Activated CD8-positive, alpha-beta memory T cell treated with anti-CD3 and anti-CD28 coated beads for 36 hours (primary cell): ENCODE measurements around the gene FBLN7. TPM values are rescaled to one million over a fixed set of nuclear protein-coding genes. Genes with fewer than 3 reads are reported as not detected.
"Not testable (repeated sequence)": the region's sequence is repeated elsewhere in the genome, so short reads cannot be mapped to it uniquely, and the experiment has no call there.

Experiments
- CTCF ChIA-PET: fragments of 350-600 bp; sonication (Branson Sonifier 250); formaldehyde crosslinking; loops from one replicate; lab custom pipeline; 2021; ENCODE audit warnings: antibody characterized with exemption; lab: Charles Lee
- POLR2A ChIA-PET: fragments of 350-600 bp; sonication (Branson Sonifier 250); formaldehyde crosslinking; loops from one replicate; lab custom pipeline; 2021; ENCODE audit warnings: antibody characterized with exemption; lab: Charles Lee
- total RNA-seq, 2 experiments: library from RNA; stranded (reverse); gene quantifications; one replicate each; pipeline ENCODE4 v1.2.3, GENCODE V29; 2021

Gene FBLN7, protein sequence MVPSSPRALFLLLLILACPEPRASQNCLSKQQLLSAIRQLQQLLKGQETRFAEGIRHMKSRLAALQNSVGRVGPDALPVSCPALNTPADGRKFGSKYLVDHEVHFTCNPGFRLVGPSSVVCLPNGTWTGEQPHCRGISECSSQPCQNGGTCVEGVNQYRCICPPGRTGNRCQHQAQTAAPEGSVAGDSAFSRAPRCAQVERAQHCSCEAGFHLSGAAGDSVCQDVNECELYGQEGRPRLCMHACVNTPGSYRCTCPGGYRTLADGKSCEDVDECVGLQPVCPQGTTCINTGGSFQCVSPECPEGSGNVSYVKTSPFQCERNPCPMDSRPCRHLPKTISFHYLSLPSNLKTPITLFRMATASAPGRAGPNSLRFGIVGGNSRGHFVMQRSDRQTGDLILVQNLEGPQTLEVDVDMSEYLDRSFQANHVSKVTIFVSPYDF
- total RNA-seq, result 1 to 10 TPM; 3.1 to 3.7 TPM

DNA sequence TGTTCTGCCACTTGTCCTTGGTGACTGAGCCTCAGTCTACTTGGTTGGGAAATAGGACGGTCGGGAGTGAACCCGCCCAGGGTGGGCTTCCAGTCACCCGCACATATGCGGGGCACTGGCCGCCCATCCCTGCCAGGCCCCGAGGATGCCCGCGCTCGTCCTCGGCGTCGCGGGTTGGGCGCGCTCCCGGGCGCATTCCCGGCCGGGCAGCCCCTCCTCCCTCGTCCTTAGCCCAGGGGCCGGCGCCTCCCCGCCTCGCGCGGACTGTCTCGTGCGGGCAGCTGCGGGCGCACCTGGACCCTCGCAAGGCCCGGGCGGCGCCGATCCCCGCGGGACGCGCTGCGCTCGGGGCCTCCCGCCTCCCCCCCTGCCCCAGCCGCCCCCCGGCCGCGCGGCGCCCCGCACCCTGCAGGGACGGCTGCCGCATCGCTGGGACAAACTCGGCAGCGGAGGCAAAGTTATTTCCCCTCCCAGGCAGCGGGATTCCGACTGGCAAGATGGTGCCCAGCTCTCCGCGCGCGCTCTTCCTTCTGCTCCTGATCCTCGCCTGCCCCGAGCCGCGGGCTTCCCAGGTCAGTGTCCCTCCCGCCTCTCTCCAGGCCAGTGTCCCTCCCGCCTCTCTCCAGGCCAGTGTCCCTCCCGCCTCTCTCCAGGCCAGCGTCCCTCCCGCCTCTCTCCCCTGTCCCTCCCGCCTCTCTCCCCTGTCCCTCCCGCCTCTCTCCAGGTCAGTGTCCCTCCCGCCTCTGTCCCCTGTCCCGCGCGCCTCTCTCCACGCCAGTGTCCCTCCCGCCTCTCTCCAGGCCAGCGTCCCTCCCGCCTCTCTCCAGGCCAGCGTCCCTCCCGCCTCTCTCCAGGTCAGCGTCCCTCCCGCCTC is at the start of gene FBLN7:
Gene FBLN7 (plus strand): TSS at position 227 of the 874 bp plus-strand sequence. CDS start 271 bp downstream, at position 498.
- POLR2A ChIA-PET, result no interaction called here

DNA sequence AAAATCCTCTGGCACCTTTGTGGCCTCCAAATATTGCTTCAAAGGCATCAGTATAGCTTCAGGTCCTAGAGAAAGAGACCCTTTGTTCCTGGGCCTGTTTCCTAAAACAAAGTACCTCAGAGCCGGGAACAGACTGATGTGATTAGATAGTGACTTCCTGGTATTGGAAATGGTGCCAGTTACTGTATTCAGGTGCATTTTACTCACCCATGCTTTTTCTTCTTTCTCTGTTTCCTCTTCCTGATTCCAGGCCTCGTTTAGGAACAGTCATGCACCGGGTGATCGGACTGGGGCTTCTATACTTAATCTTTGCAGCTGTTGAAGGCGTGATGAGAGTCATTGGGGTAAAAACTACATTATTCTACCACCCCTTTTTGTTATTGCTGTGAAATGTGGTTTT is 48.8 kb upstream of the FBLN7 start:
- ChIA-PET CTCF (no interaction called here), POLR2A (no interaction called here)

More for the DNA sequence above, at the start of gene FBLN7:
- CTCF ChIA-PET, result no interaction called here

DNA sequence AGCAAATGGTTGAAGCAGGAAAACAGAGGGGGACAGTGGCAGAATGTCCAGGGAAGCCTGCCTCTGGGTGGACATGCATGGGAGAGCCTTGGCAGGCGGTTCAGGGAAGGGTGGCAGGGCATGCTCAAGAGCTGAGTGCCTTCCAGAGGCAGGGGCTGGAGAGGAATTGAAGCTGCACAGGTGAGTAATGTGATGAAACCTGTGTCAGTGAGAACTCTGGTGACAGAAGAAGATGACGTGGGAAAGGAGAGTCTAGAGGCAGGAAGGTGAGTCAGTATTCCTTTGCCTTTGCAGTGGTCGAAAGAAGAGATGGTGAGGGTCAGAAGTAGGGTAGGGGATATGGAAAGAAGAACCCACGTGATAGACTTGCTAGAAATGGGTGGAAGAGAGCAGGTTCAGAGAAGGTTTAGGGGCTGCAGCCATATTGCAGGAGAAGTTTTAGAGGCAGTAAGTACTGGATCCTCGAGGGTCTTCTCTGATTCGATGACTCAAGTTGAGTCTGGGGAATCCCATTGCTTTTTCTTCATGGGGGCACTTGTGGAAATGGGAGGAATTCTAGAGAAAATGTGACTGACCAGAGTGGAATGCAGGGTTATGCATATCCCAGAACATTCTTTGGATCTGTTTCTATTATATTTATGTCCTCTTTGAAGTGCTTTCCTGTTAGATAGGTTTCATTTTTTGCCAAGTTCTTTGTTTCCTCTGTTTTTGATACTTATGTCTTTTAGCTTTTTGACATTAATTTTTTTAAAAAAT is 45.7 kb upstream of the FBLN7 start:
- CTCF ChIA-PET, result no interaction called here
- POLR2A ChIA-PET, result no interaction called here

DNA sequence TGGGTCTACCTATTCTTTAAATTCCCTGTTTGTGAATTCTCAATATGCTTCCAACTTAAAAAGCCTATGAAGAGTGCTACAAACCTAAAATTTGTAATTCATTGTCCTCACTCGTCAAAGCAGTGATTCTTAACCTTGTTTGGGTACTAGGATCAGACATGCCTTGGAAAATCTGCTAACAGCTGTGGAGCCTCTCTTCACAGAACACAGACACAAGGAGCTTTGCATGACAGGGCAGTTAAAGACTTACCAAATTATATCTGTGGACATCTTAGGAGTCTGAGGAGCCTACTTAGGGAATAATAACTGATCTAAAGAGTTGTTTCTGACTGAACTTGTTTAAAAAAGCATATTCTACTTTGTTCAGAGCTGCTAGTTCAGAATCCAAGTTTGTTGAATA is 45.0 kb upstream of the FBLN7 start:
- CTCF ChIA-PET, result no interaction called here
- POLR2A ChIA-PET, result no interaction called here

DNA sequence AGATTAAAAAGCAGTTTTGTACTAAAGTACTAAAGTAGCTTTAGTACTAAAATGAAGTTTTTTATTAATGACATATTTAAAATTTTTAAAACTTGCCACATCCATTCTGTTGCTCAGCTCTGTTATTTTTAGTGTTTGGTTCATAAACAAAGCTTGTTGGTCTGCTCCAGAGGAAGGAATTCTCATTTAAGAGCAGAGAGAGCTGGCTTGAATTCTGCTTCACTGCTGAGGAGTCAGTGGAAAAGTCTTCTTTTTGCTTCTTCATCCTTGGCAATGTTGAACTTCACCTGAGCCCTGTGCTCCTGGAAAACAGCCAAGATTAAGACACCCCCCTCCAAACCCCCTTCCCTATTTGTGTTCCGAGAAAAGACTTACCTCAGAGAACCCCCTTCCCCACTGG is 42.5 kb upstream of the FBLN7 start:
- POLR2A ChIA-PET, result no interaction called here
- CTCF ChIA-PET, result no interaction called here

DNA sequence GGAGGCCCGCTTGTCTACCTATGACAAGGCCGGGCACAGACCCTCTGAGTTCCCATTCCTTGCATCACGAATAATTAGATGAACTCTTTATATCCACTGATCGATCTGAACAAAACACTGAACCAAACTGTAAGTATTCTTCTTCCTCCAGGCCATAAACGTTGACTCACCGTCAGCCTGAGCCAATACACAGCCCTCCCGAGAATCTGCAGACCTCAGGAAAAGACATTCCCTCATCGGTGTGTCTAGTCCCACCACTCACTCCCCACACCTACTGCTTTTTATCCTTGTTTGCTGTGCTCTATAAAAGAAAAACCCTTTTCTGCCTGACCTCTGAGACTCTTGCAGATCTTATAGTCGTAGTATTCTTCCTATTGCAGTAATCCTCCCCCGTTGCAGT is 42.1 kb upstream of the FBLN7 start:
- ChIA-PET POLR2A (no interaction called here), CTCF (no interaction called here)

DNA sequence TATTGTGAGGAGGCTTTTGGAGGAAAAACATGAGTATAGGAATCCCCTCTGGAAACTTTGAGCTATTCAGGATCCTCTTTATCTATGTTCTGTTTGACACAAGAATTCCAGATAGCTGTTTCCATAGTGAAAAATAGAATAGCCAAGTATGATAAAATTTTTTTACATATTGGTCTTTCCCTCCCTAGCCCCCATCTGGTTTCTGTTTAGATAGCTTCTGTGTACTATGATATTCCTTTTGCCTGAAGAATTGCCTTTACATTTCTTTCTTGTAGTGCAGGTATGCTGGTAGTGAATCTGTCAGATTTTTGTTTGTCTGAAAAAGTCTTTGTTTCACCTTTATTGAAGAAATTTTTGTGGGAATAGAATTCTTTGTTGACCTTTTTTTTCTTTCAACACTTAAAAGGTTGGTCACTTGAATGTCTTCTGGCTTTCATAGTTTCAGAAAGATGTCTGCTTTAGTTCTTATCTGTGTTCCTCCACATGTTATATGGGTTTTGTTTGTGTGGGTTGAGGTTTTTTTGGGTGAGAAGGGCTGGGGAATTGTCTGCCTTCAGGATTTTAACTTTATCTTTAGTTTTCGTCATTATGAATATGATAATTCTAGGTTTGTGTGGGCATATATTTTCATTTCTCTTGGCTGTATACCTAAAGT is 29.9 kb upstream of the FBLN7 start:
- CTCF ChIA-PET, result no interaction called here
- POLR2A ChIA-PET, result no interaction called here

DNA sequence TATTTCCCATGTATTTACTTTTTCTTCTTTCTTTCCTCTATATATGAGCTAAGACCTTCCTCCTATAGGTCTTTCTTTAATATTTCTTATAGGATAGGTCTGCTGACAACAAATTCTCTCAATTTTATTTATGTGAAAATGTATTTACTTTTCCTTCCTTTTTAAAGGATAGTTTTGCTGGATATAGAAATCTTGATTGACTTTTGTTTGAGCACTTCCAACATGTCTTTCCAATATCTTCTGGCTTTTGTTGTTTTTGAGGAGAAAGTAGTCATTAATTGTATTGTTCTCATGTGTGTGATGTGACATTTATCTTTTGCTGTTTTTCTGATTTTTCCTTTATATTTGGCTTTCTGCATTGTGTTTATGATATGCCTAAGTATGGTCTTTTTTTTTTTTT is 28.9 kb upstream of the FBLN7 start:
- CTCF ChIA-PET, result no interaction called here
- POLR2A ChIA-PET, result no interaction called here

DNA sequence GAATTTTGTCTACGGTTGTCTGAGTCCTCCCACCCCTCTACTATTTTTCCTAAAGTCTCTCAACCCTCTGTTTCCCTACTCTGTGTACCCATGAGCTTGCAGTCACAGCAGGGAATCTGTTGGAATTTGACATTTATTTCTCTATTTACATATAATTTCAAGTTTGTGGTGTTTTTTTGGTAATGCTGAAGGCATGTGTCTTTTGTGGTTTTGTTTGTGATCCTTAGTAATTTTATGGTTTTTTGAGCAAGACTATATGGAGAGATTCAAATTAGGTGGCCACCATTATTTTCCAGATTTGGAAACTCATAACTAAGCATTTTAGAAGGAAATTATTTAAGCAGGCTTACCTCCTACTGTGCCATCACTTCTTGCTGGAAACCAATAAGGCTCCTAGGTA is 27.2 kb upstream of the FBLN7 start:
- ChIA-PET CTCF (no interaction called here), POLR2A (no interaction called here)

DNA sequence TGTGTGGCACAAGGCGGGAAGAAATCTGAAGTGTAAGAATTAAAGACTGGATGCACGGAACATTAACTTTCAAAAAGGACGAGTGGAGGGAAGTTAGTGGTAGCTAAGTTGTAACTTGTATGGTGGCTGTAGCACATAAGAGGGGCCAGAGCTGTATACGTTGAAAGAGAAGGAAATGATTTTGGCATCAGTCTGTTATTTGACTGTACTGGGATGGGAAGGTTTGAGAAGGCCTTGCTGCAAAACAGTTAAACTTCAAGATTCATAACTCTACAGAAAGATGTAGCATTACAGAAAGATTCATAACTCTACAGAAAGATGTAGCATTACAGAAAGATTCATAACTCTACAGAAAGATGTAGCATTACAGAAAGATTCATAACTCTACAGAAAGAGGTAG is 24.8 kb upstream of the FBLN7 start:
- POLR2A ChIA-PET, CTCF ChIA-PET: not testable (repeated sequence)

DNA sequence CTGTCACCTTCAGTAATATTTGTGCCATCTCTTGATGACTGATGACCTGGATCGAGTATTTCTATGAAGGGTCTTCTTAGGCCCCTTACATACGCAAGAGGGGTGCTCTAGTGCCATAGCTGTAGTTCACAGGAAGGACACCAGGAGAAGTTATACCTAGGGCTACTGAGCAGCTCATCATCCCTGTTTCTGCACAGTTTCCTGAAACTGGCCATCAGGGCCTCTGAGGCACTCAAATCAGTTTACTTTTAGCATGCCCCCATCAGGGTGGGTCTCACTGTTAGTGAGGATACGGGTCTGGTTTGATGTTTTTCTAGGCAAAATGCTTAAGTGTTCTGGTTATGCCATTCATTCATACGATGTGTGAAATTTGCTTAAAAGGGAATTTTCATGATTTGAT is 20.0 kb upstream of the FBLN7 start:
- CTCF ChIA-PET, result no interaction called here
- POLR2A ChIA-PET, result no interaction called here

DNA sequence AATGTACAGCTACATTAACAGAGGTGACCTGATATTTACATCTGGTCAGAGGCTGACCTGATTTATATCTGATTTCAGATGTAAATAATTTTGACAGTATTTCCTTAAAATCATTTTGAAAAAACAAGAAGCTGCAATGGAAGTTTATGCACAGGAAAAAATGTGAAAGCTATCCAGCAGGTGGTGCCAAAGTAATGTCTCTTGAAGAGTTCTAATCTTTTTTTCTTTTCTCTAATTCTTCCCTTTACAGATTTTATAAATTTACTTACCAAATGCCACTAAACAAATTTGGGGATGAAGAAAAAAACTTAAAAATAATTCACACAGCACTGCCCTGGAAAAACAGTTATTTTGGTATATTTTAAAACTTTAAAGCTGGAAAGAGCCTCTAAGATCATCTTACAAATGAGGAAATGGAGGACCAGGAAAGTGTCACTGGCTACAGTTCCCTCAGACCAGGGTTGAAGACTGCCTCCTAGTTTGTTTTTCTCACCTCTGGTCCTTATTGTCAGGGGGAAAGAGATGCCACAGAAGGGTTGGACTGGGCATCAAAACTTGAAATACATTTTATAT is 16.4 kb upstream of the FBLN7 start:
- POLR2A ChIA-PET, result no interaction called here
- CTCF ChIA-PET, result interaction anchor here (0.6 to 1.6 kb wide), 4 partner anchors 35 to 139 kb away, joined by 3 read pairs; no protein-coding TSS in a partner anchor

DNA sequence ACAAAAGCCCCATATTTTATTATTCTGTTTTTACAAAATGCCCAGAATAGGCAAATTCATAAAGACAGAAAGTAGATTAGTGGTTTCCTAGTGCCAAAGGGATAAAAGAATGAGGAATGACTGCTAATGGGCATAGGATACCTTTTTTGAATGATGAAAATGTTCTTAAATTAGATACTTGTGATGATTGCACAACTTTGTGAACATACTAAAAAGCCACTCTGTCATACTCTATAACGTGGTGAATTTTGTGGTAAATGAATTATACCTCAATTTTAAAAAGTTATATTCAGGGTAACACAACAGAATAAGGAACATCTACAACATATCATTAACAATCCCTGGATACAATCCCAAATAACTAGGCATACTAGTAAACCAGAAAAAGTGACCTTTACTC is 9.1 kb upstream of the FBLN7 start:
- CTCF ChIA-PET, result no interaction called here
- POLR2A ChIA-PET, result no interaction called here

DNA sequence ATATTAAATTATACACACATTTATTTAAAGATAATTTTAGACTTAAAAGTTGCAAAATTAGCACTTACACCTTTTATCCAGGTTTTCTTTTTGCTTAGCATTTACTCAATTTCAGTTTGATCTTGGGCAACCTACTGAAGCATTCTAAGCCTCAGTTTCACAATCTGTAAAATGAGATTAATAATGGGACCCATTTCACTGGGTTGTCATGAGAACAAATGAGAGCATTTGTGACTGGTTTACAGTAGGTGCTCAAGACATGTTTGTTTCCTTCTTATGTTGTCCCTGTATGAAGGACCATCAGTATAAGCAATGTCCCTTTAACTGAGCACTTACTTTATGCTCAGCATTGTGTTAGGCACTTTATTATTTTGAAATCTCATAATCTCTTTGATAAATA is 4.8 kb upstream of the FBLN7 start:
- ChIA-PET POLR2A (no interaction called here), CTCF (no interaction called here)

DNA sequence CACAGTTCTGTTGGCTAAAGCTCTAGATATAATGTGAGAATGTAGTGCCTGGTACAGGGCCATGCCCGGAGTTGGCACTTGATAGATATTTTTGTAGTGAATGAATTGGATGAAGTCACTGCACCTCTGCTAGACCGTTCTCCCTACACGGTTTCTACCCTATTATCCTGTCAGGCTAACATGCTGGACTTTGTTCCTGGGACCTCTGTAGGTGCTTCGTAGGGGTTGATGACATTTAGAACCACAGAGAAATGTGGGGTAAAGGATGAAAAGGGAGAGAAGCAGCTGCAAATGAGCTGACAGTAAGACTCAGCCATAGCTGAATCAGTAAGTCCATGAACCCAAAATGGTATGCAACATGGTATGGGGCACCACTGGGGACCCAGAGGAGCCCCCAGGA is 4.1 kb upstream of the FBLN7 start:
- POLR2A ChIA-PET, result no interaction called here
- CTCF ChIA-PET, result no interaction called here

DNA sequence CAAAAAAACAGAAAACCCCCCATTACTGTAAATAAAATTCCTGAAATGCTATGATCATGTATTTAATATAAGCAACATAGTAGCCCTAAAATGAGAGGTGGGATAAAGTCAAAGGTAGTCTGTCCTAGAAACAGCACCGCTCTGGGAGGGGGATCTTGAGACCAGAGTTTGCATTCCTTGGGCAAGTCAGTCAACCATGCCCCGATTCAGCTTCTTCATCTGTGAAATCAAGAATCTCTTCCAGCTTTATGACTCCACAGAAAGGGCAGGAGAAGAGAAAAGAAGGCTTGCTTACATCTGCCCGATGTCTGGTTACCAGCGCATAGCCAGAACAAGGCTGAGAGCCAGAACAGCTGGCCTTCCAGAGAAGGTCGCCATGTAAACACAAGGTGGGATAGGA is 2.1 kb upstream of the FBLN7 start:
- POLR2A ChIA-PET, result no interaction called here
- CTCF ChIA-PET, result no interaction called here

DNA sequence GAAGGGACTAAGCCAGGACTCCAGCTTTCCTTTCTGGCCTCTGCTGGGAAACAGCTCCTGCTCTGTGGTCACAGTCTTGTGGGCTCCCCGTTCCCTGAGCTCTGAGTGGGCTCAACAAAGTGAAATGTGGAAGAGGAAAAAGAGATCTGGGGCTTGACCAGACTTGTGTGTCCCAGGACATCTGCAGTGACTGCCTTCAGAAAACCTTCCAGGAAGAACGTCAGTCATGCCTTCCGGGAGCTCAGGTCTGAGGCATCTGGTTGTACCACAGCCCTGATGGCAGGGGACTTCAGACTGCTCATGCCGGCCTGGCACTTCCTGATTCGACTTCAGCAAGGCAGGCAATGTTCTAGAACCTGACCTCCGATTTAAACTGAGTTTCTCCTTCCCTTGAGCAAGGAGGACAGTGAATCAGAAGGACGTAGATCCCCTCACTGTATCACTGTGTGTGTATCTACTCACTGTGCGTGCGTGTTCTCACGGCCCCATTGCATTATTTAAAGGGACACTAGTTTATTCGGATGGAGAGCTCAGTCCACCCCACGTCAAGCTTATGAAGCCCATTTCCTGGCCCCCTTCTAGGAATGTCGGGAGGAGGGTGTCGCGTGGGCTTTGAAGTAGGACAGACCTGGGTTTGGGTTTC is 548 bp upstream of the FBLN7 start:
- ChIA-PET POLR2A (no interaction called here), CTCF (no interaction called here)

DNA sequence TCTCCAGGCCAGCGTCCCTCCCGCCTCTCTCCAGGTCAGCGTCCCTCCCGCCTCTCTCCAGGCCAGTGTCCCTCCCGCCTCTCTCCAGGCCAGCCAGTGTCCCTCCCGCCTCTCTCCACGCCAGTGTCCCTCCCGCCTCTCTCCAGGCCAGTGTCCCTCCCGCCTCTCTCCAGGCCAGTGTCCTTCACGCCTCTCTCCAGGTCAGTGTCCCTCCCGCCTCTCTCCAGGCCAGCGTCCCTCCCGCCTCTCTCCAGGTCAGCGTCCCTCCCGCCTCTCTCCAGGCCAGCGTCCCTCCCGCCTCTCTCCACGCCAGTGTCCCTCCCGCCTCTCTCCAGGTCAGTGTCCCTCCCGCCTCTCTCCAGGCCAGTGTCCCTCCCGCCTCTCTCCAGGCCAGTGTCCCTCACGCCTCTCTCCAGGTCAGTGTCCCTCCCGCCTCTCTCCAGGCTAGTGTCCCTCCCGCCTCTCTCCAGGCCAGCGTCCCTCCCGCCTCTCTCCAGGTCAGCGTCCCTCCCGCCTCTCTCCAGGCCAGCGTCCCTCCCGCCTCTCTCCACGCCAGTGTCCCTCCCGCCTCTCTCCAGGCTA is 939 bp downstream of the FBLN7 start:
- POLR2A ChIA-PET, CTCF ChIA-PET: not testable (repeated sequence)
